Measurements from ENCODE around the gene METTL13. TPM values are rescaled to one million over a fixed set of nuclear protein-coding genes. Genes with fewer than 3 reads are reported as not detected.
A peak's percentile ranks its signal among the peaks of the same experiment; 100 is the strongest.

METTL13 gene, protein sequence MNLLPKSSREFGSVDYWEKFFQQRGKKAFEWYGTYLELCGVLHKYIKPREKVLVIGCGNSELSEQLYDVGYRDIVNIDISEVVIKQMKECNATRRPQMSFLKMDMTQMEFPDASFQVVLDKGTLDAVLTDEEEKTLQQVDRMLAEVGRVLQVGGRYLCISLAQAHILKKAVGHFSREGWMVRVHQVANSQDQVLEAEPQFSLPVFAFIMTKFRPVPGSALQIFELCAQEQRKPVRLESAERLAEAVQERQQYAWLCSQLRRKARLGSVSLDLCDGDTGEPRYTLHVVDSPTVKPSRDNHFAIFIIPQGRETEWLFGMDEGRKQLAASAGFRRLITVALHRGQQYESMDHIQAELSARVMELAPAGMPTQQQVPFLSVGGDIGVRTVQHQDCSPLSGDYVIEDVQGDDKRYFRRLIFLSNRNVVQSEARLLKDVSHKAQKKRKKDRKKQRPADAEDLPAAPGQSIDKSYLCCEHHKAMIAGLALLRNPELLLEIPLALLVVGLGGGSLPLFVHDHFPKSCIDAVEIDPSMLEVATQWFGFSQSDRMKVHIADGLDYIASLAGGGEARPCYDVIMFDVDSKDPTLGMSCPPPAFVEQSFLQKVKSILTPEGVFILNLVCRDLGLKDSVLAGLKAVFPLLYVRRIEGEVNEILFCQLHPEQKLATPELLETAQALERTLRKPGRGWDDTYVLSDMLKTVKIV
- total RNA-seq (2014; rRNA removed; shearing (Covaris generic)): 15.1 and 26.5 TPM in 2 replicates

DNA sequence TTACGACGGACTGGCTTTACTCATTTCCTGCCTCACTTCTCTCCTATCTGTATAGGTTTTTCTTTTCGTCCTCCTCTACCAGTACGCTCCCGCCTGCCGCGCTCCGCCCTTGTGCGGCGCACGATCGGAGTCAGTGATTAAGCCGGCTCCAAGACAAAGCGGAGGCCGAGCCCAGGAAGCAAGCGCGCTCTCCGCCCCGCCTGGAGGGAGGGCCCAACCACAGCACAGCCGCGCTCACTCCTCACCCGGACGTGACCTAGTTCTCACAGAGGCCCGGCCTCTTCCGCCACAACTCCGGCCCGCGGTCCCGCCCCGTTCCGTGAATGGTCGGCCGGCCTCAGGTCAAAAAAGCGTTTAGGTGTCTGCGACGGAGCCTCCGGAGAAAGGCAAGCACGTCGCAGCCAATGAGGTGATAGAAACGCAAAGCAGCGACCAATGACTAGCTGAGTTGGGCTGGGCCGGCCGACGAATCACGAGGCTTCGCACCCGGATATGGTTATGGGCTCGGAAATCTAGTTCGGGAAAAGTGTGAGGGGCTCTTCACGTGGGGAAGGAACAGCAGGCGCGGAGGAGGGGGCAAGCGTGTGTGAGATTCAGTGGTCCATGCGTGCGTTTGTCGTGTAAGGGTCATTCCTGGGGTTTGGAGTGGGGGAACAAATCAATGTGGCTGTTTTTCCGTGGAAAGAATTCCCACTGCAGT is at the start of gene METTL13:
Gene METTL13, plus strand, starts transcription at position 485 of the 700 bp plus-strand sequence. CDS start 308 bp downstream, outside the sequence.
- DNase-seq (ENCODE audit: low read depth in 1 of 2, low spot score in 2 of 2): peak; percentile 99

DNA sequence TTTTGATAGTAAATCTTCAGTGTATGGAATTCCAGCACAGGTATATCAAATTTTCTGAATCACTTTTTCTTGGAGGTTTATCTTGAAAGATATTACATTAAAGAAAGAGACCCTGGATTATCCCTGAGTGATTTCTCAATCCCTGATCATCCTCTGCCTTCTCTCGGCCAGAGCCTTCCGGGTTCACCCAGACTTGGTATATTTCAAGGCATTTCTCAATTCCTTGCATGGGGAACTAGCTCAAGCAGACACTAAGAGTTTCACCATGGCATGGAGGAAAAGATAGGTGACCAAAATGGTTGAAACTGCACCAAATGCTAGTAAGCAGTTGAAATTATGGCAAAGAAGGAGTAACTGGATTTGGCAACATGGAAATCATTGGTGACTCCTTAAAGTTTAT is 45.3 kb upstream of the METTL13 start:
- peaks cover 34% of the 10 kb centered on the region for H3K36me3 ChIP-seq
- H3K27ac ChIP-seq: no peak overlapping the region
- peaks cover 23% of the 10 kb centered on the region for H3K4me1 ChIP-seq (replicated peaks)
- DNase-seq (ENCODE audit: low read depth in 1 of 2, low spot score in 2 of 2): no peak
- H3K9me3 ChIP-seq (replicated peaks): no peaks in the 10 kb centered on the region
- no peaks in the 10 kb centered on the region for H3K27me3 ChIP-seq (replicated peaks)
- no peak overlapping the region for H3K4me3 ChIP-seq

More for the DNA sequence above, at the start of gene METTL13:
- Histone ChIP-seq H3K36me3 (peaks cover 29% of the 10 kb centered on the region), H3K27me3 (replicated peaks) (no peaks in the 10 kb centered on the region), H3K4me3 (peak within 1 kb of the TSS; percentile 55), H3K4me1 (replicated peaks) (peaks cover 11% of the 10 kb centered on the region), H3K27ac (peak within 1 kb of the TSS; percentile 49), H3K9me3 (replicated peaks) (no peaks in the 10 kb centered on the region)

DNA sequence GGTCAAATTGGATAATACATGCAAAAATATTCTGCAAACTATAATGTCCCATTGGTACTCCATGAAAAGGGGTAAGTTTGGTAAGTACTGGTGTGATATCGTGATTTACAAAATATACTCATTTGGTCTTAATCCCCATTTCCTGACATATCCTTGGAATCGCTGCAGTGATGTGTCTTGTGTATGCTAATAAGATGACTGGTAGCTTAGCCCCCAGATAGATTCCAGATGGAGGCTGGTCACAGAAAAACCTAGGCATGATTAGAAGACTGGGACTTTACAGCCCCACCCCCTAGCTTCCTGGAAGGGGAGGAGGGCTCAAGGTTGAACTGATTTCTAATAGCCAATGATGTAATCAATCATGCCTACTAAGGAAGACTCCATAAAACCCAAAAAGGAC is 42.5 kb upstream of the METTL13 start:
- Histone ChIP-seq H3K4me3 (no peak overlapping the region), H3K27me3 (replicated peaks) (no peaks in the 10 kb centered on the region), H3K4me1 (replicated peaks) (peaks cover 36% of the 10 kb centered on the region), H3K36me3 (peaks cover 34% of the 10 kb centered on the region), H3K27ac (no peak overlapping the region), H3K9me3 (replicated peaks) (no peaks in the 10 kb centered on the region)
- no peak for DNase-seq (ENCODE audit: low read depth in 1 of 2, low spot score in 2 of 2)

GRCh38 chr1:171739656-171740055 is 41.8 kb upstream of the METTL13 start:
- peaks cover 39% of the 10 kb centered on the region for H3K4me1 ChIP-seq (replicated peaks)
- H3K4me3 ChIP-seq: no peak overlapping the region
- peak in 1 of 2 experiments; percentile 30 for DNase-seq (ENCODE audit: low read depth in 1 of 2, low spot score in 2 of 2)
- H3K27ac ChIP-seq: peak overlapping the region; percentile 63
- peaks cover 34% of the 10 kb centered on the region for H3K36me3 ChIP-seq
- no peaks in the 10 kb centered on the region for H3K9me3 ChIP-seq (replicated peaks)
- H3K27me3 ChIP-seq (replicated peaks): no peaks in the 10 kb centered on the region

GRCh38 chr1:171740356-171740863 is 41.0 kb upstream of the METTL13 start:
- peaks cover 39% of the 10 kb centered on the region for H3K4me1 ChIP-seq (replicated peaks)
- H3K27ac ChIP-seq: peak overlapping the region; percentile 63
- peak in 1 of 2 experiments; percentile 15 for DNase-seq (ENCODE audit: low read depth in 1 of 2, low spot score in 2 of 2)
- peak overlapping the region; percentile 75 for H3K4me3 ChIP-seq
- no peaks in the 10 kb centered on the region for H3K9me3 ChIP-seq (replicated peaks)
- H3K36me3 ChIP-seq: peaks cover 33% of the 10 kb centered on the region
- no peaks in the 10 kb centered on the region for H3K27me3 ChIP-seq (replicated peaks)

DNA sequence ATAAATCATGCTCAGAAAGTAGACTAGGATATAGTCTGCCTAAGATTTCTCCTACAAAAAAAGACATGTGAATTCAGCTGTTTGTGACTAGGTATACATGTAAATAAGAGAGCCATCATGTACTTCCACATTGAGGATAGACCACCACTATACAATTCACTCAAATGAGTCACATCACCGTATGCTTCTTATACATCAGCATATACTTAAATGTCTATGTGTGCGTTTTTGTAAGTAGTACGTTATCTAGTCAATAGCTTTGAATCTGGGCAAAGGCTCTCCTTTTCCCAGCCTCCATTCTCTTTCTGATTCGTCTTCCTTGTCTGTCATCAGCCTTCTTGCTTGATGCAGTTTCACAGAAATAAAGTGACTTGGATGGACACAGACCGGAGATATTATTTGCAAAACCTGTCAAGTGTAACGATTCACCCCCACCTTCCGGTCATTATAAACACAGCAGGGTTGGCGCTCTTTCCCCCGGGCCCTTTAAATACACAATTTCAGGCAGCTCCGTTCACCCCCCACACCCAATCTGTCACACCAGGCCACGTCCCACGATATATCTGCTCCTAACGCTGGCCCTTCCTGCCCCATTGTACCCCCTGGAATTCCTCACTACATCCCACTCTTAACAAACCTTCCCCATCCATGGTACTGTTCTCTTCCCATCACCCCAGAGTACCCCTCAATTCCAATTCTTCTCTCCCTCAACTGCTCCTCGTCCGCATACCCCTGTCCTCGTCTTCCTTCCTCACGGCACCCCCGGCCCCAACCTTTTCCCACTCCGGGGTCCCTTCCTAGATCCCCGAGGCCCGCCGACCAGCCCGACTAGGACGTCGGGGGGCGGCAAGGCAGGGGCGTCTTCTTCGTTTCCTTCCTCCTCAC is 40.2 kb upstream of the METTL13 start:
- Histone ChIP-seq H3K27ac (peak overlapping the region; percentile 92), H3K4me3 (peak overlapping the region; percentile 75), H3K9me3 (replicated peaks) (no peaks in the 10 kb centered on the region), H3K27me3 (replicated peaks) (no peaks in the 10 kb centered on the region), H3K36me3 (peaks cover 25% of the 10 kb centered on the region), H3K4me1 (replicated peaks) (peaks cover 39% of the 10 kb centered on the region)
- DNase-seq (ENCODE audit: low read depth in 1 of 2, low spot score in 2 of 2): peak in 1 of 2 experiments; percentile 49

- Histone ChIP-seq H3K4me1 (replicated peaks) (peaks cover 39% of the 10 kb centered on the region), H3K4me3 (peak within 1 kb of the TSS; percentile 75), H3K27me3 (replicated peaks) (no peaks in the 10 kb centered on the region), H3K9me3 (replicated peaks) (no peaks in the 10 kb centered on the region), H3K36me3 (peaks cover 17% of the 10 kb centered on the region), H3K27ac (peak within 1 kb of the TSS; percentile 92)
- peak; percentile 85 to 89 for DNase-seq (ENCODE audit: low read depth in 1 of 2, low spot score in 2 of 2)
Observed at GRCh38 chr1:171741872-171742576, 39.4 kb upstream of the METTL13 start, which contains the start of gene VAMP4. VAMP4 (minus strand) TSS chr1:171742065; CDS start chr1:171738414, 3,651 bp downstream.

GRCh38 chr1:171742577-171742922 is 38.9 kb upstream of the METTL13 start:
- Histone ChIP-seq H3K27ac (peak overlapping the region; percentile 92), H3K27me3 (replicated peaks) (no peaks in the 10 kb centered on the region), H3K36me3 (peaks cover 12% of the 10 kb centered on the region), H3K4me1 (replicated peaks) (peaks cover 39% of the 10 kb centered on the region), H3K9me3 (replicated peaks) (no peaks in the 10 kb centered on the region), H3K4me3 (peak overlapping the region; percentile 75)
- peak in 1 of 2 experiments; percentile 58 for DNase-seq (ENCODE audit: low read depth in 1 of 2, low spot score in 2 of 2)

- peak overlapping the region; percentile 92 for H3K27ac ChIP-seq
- H3K9me3 ChIP-seq (replicated peaks): no peaks in the 10 kb centered on the region
- H3K4me1 ChIP-seq (replicated peaks): peaks cover 39% of the 10 kb centered on the region
- peak in 1 of 2 experiments; percentile 62 for DNase-seq (ENCODE audit: low read depth in 1 of 2, low spot score in 2 of 2)
- no peaks in the 10 kb centered on the region for H3K27me3 ChIP-seq (replicated peaks)
- H3K36me3 ChIP-seq: peaks cover 5% of the 10 kb centered on the region; the same call in 1 of the 2 replicates
- H3K4me3 ChIP-seq: peak overlapping the region; percentile 75
Observed at GRCh38 chr1:171743081-171743870, 38.2 kb upstream of the METTL13 start.

GRCh38 chr1:171744986-171745385 is 36.5 kb upstream of the METTL13 start:
- H3K27ac ChIP-seq: no peak overlapping the region
- no peak overlapping the region for H3K4me3 ChIP-seq
- H3K36me3 ChIP-seq: 0 out of 2 replicates have a peak, but pooled peaks cover 5% of the 10 kb centered on the region
- no peaks in the 10 kb centered on the region for H3K27me3 ChIP-seq (replicated peaks)
- peaks cover 26% of the 10 kb centered on the region for H3K4me1 ChIP-seq (replicated peaks)
- DNase-seq (ENCODE audit: low read depth in 1 of 2, low spot score in 2 of 2): no peak
- no peaks in the 10 kb centered on the region for H3K9me3 ChIP-seq (replicated peaks)

- Histone ChIP-seq H3K36me3 (no peaks in the 10 kb centered on the region), H3K4me3 (no peak overlapping the region), H3K4me1 (replicated peaks) (peaks cover 6% of the 10 kb centered on the region), H3K9me3 (replicated peaks) (no peaks in the 10 kb centered on the region), H3K27ac (no peak overlapping the region), H3K27me3 (replicated peaks) (no peaks in the 10 kb centered on the region)
- DNase-seq (ENCODE audit: low read depth in 1 of 2, low spot score in 2 of 2): no peak
Observed at GRCh38 chr1:171748651-171749050, 32.8 kb upstream of the METTL13 start.
